Measurements from ENCODE around the gene GRPR. TPM values are rescaled to one million over a fixed set of nuclear protein-coding genes. Genes with fewer than 3 reads are reported as not detected.

Gene GRPR
- total RNA-seq, 1 experiment from 2014 or later: 28.8 TPM

DNA sequence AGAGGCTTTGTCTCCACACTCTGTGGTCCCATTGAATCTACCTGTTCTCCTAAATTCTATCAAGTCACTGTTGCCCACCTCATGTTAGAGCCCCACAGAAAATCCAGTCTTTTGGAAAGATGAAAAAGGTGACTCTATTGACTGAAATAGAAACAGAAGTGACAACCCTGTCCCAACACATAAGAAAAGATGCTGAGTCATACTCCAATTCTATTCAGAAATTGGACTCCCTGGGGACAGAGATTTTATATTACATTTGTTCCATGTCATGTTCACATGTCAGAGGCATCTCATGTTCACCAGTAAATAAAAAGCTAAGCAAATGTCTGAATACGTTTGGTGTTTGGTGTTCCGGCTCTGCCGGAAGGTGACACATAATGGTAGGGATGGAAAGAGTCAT is 2.9 kb upstream of the GRPR start:
- H3K79me2 ChIP-seq (ENCODE audit: insufficient read depth, low read length): peaks cover 16% of the 10 kb centered on the region
- H3K4me2 ChIP-seq (ENCODE audit: insufficient read depth, insufficient read length, low read length): no peak overlapping the region
- no peak overlapping the region for H2BK15ac ChIP-seq (ENCODE audit: low read depth, low read length)
- no peak overlapping the region for H2AK5ac ChIP-seq (ENCODE audit: insufficient read length, low read length)
- no peak overlapping the region for H2BK5ac ChIP-seq (ENCODE audit: insufficient read length, low read length)
- no peaks in the 10 kb centered on the region for H3K27me3 Mint-ChIP-seq (ENCODE audit: low read depth)
- no peaks in the 10 kb centered on the region for H4K20me1 ChIP-seq (ENCODE audit: control insufficient read depth, insufficient read depth, insufficient read length)
- peaks cover 2% of the 10 kb centered on the region; the same call in 1 of the 2 replicates for H3K4me1 ChIP-seq (ENCODE audit: insufficient read depth, low read length)
- no peak overlapping the region for H2BK120ac ChIP-seq (ENCODE audit: low read depth, low read length, poor library complexity, severe bottlenecking)
- H3K79me1 ChIP-seq (ENCODE audit: insufficient read depth, low read depth, low read length, poor library complexity, severe bottlenecking): no peaks in the 10 kb centered on the region
- H3T11ph ChIP-seq (ENCODE audit: low read length): no peak overlapping the region
- H3K14ac ChIP-seq (ENCODE audit: insufficient read depth, low read length): no peak overlapping the region
- no peak overlapping the region for H4K5ac ChIP-seq (ENCODE audit: insufficient read length, low read depth, low read length)
- H3K9me3 Mint-ChIP-seq: peaks cover 28 to 31% of the 10 kb centered on the region in 2 experiments
- H3K9me3 ChIP-seq (ENCODE audit: control insufficient read depth, low read depth, low read length): peaks cover 6% of the 10 kb centered on the region
- H3K27me3 ChIP-seq (ENCODE audit: insufficient read depth, low read length): no peaks in the 10 kb centered on the region
- H3K23ac ChIP-seq (ENCODE audit: insufficient read length, low read depth, low read length): no peak overlapping the region
- H3K27ac ChIP-seq (ENCODE audit: insufficient read length, low read depth, low read length): no peak overlapping the region
- peak overlapping the region in 1 of 3 experiments; percentile 7; a peak in 1 of 7 replicates for H3K27ac Mint-ChIP-seq
- TF ChIP-seq, protein P1, sequence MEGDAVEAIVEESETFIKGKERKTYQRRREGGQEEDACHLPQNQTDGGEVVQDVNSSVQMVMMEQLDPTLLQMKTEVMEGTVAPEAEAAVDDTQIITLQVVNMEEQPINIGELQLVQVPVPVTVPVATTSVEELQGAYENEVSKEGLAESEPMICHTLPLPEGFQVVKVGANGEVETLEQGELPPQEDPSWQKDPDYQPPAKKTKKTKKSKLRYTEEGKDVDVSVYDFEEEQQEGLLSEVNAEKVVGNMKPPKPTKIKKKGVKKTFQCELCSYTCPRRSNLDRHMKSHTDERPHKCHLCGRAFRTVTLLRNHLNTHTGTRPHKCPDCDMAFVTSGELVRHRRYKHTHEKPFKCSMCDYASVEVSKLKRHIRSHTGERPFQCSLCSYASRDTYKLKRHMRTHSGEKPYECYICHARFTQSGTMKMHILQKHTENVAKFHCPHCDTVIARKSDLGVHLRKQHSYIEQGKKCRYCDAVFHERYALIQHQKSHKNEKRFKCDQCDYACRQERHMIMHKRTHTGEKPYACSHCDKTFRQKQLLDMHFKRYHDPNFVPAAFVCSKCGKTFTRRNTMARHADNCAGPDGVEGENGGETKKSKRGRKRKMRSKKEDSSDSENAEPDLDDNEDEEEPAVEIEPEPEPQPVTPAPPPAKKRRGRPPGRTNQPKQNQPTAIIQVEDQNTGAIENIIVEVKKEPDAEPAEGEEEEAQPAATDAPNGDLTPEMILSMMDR (conservative IDR thresholded peaks at IDR 0.05): no peak
- H3K18ac ChIP-seq (ENCODE audit: insufficient read length, low read depth, low read length): no peak overlapping the region
- H4K8ac ChIP-seq (replicated peaks; ENCODE audit: insufficient read length, low read depth, low read length): no peak overlapping the region
- no peak overlapping the region for H3K9ac ChIP-seq (ENCODE audit: extremely low read depth, insufficient read length, low read length)
- H2BK12ac ChIP-seq (ENCODE audit: insufficient read length, low read depth, low read length): no peak overlapping the region
- peaks cover 26 to 34% of the 10 kb centered on the region in 2 experiments for H3K4me1 Mint-ChIP-seq
- no peak overlapping the region for H3K56ac ChIP-seq (ENCODE audit: insufficient read length, low read depth, low read length)
- WGBS (ENCODE audit: extremely low coverage, insufficient read length, low lambda C conversion rate): no CpG with 5 or more reads among the region's 3 CpGs
- H2AFZ ChIP-seq (ENCODE audit: low read length): no peak overlapping the region
- H2BK20ac ChIP-seq (ENCODE audit: low read depth, low read length, poor library complexity, severe bottlenecking): no peak overlapping the region
- peaks cover 21 to 34% (median 29%) of the 10 kb centered on the region in 3 experiments for H3K36me3 Mint-ChIP-seq (ENCODE audit: insufficient read depth in 1 of 3, low read depth in 3 of 3)
- no peak for DNase-seq
- H3K23me2 ChIP-seq (ENCODE audit: insufficient read length, low read depth, low read length, poor library complexity, severe bottlenecking): no peaks in the 10 kb centered on the region
- H3K4me3 Mint-ChIP-seq: no peak overlapping the region
- no peak overlapping the region for H3K4ac ChIP-seq (ENCODE audit: low read depth, low read length)
- no peak overlapping the region for H4K91ac ChIP-seq (ENCODE audit: insufficient read length, low read depth, low read length)
